WTC11 (cell line): ENCODE results near the gene ZBTB48.

ENCODE experiments used
- KAT7 ChIP-seq: sonication (generic); formaldehyde crosslinking; IDR thresholded peaks from 2 replicates; pipeline ENCODE4 v1.8.1; 2023; ENCODE audit warnings: missing genetic modification reagents, mild to moderate bottlenecking, borderline replicate concordance
- TEAD4 ChIP-seq: sonication (generic); formaldehyde crosslinking; IDR thresholded peaks from 2 replicates; pipeline ENCODE4 v1.8.0; 2022; ENCODE audit warnings: mild to moderate bottlenecking, missing genetic modification reagents
- ZNF232 ChIP-seq: sonication (generic); formaldehyde crosslinking; IDR thresholded peaks from 2 replicates; pipeline ENCODE4 v1.8.0; 2022; ENCODE audit warnings: mild to moderate bottlenecking, missing genetic modification reagents
- ZNF263 ChIP-seq: sonication (generic); formaldehyde crosslinking; IDR thresholded peaks from 2 replicates; pipeline ENCODE4 v1.8.1; 2022; ENCODE audit warnings: low read depth, mild to moderate bottlenecking, moderate library complexity, missing genetic modification reagents
- TF ChIP-seq, protein P1 (sequence below): fragments of 200-600 bp; IDR thresholded peaks from 2 replicates; pipeline ENCODE4 v1.8.0; 2022; ENCODE audit warnings: antibody characterized with exemption

- TF ChIP-seq, protein P1, sequence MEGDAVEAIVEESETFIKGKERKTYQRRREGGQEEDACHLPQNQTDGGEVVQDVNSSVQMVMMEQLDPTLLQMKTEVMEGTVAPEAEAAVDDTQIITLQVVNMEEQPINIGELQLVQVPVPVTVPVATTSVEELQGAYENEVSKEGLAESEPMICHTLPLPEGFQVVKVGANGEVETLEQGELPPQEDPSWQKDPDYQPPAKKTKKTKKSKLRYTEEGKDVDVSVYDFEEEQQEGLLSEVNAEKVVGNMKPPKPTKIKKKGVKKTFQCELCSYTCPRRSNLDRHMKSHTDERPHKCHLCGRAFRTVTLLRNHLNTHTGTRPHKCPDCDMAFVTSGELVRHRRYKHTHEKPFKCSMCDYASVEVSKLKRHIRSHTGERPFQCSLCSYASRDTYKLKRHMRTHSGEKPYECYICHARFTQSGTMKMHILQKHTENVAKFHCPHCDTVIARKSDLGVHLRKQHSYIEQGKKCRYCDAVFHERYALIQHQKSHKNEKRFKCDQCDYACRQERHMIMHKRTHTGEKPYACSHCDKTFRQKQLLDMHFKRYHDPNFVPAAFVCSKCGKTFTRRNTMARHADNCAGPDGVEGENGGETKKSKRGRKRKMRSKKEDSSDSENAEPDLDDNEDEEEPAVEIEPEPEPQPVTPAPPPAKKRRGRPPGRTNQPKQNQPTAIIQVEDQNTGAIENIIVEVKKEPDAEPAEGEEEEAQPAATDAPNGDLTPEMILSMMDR, result no peak
- TF ChIP-seq ZNF232 (CRISPR knock-in tag) (no peak), KAT7 (CRISPR knock-in tag) (no peak), TEAD4 (no peak), ZNF263 (CRISPR knock-in tag) (no peak)
These were observed 43.5 kb upstream of the ZBTB48 start for GRCh38 chr1:6536291-6536690.
